GM13976 (cell line): ENCODE measurements around the gene ERC1.

Experiments
- DNase-seq: peaks from one replicate; pipeline ENCODE4 v3.0.0; 2012; ENCODE audit warnings: low spot score
- CTCF ChIP-seq: IDR thresholded peaks from 2 replicates; pipeline ENCODE4 v1.5.1; 2012; ENCODE audit warnings: borderline replicate concordance, mild to moderate bottlenecking; ENCODE audit not compliant: insufficient read depth; ENCODE audit errors: extremely low read depth, missing control alignments, control extremely low read depth
- in situ Hi-C: fragments of 300-500 bp; cut with MboI; formaldehyde crosslinking; loops from one replicate; pipeline ENCODE4 v1.12.0; 2022; ENCODE audit warnings: low sequenced_read_pairs, mixed read lengths, inconsistent platforms; ENCODE audit not compliant: unreplicated experiment

ERC1 gene

GRCh38 chr12:1493781-1494565, 502.9 kb downstream of the ERC1 start:
- DNase-seq, result no peak
- in situ Hi-C loops, result no loop called here
- TF ChIP-seq CTCF, result no peak

DNA sequence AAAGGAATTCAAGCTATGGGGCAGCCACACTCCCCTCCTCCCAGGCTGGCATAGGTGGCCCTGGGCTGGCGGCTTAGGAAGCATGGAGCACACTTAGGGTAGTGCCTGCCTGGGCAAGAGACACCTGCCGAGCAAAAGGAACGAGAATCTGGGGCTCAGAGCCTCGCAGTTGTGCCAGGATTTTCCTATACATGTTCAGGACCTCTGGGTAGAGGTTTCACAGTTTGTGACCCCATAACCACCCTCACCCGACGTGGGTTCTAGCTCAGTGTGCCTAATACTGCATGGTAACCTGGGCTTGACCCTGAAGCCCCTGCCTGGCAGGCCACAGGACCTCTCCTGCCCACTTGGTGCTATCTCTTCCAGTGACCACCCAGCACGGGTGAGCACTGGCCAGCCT, 503.8 kb downstream of the ERC1 start:
- in situ Hi-C loops, result no loop called here
- no peak for TF ChIP-seq CTCF
- DNase-seq, result no peak

DNA sequence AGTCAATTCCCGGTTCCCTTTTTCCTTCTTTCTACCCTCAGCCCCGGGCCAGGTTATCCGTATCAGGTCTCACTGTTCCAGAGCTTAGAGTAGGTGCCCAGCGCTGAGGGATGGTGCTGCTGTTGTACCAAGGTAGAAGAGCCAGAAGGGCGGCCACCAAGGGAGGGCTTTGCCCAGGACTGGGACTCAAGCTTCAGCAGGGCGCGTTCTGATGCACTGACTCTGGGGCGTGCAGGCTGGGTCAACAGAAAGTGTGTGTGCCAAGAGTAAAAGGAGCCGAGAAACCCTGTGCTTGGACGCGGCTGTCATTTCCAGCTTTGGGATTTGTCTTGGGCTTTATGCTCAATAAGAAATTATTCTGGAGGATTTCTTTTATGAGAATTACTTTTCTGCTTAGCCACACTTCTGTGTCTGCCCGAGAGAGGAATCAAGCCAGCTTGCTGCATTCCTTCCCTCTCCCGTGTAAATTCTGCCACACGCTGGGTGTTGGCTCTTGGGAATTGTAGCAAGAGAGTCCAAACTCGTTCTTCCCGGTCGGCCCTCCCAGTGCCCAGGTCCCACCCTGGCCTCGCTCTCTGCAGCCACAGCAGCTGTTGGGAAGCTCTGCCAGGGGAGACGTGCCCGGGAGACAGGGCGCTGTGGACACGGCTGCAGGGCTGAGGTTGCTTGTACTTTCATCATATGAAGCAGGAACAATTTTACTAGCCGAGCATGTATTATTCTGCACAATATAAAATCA, 505.3 kb downstream of the ERC1 start:
- DNase-seq, result no peak
- in situ Hi-C loops, result no loop called here
- no peak for TF ChIP-seq CTCF

DNA sequence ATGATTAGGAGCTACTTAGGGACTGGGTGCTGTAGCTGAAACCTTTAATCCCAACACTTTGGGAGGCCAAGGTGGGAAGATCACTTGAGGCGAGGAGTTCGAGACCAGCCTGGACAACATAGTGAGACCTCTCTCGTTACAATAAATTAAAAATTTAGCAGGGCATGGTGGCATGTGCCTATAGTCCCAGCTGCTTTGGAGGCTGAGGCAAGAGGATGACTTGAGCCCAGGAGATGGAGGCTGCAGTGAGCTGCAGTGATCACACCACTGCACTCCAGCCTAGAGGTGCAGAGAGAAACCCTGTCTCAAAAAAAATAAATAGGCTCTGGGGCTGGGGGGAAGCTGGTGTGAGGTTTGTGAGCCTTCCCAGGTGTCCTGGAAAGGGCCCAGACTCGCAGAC, 506.1 kb downstream of the ERC1 start:
- no peak for TF ChIP-seq CTCF
- no peak for DNase-seq
- in situ Hi-C loops, result no loop called here

DNA sequence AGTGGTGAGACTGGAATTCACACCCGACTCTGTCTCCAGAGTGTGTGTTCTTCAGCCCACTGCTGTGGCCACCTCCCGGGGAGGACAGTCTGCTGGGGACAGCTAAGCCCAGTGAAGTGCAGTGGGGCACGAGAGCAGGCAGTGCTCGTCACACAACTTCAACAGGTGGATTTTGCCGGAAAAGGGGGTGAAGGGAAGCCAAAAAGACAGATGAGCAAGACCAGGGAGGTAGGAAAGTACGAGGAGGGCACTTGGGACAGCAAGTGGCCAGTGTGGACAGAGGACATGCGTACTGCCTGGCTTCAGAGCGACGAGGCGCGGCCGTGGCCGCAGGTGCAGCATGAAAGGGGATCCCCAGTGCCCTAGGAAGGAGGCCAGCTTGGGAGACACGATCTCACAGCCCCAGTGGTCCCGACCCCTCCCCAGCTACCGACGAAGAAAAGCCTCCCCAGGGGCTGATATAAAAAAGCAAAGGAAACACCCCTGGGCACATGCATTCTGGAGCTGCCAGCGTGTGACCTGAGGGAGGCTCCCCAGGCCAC, 507.2 kb downstream of the ERC1 start:
- in situ Hi-C loops, result no loop called here
- no peak for TF ChIP-seq CTCF
- DNase-seq, result no peak

DNA sequence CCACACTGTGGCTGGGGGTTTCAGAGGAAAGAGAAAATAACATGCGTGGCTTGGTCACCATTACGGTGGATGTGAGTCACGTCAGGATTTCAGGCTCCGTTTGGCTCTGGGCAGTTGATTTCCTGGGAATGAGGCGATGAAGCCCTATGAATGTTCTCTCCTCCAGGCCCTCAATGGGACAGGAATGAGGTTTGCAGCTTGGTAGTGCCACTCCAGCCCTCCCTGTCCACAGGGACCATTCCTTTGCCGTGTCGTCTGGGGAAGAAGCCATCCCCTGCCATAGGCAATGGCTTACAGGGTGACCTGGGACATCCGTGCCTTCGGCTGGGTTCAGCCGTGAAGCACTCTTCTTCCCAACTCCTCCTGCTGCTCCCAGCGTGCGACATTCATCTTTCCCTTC, 508.3 kb downstream of the ERC1 start:
- DNase-seq, result no peak
- in situ Hi-C loops, result no loop called here
- no peak for TF ChIP-seq CTCF
